Activated CD4-positive, alpha-beta T cell treated with anti-CD3 and anti-CD28 coated beads, Interleukin-2, amount 50 U/mL, for 48 hours (primary cell): ENCODE measurements around the gene HBA2.
A peak's percentile ranks its signal among the peaks of the same experiment; 100 is the strongest.
"Not testable (repeated sequence)": the region's sequence is repeated elsewhere in the genome, so short reads cannot be mapped to it uniquely, and the experiment has no call there.

Source experiments
- DNase-seq, 2 experiments: peaks; one replicate each; pipeline ENCODE4 v3.0.0-alpha.2; 2020

Gene HBA2

GRCh38 chr16:172374-172941 is at the start of gene HBA2:
Gene HBA2 (plus strand): TSS chr16:172876. CDS start chr16:172913, 37 bp downstream.
- DNase-seq: not testable (repeated sequence)

GRCh38 chr16:123558-124350 is 48.9 kb upstream of the HBA2 start:
- DNase-seq: not testable (repeated sequence)

- DNase-seq: no peak
Measured at GRCh38 chr16:125011-125410, 47.7 kb upstream of the HBA2 start.

GRCh38 chr16:129075-129474 is 43.6 kb upstream of the HBA2 start:
- DNase-seq: no peak

- no peak for DNase-seq
Measured at GRCh38 chr16:130533-131173, 42.0 kb upstream of the HBA2 start.

DNA sequence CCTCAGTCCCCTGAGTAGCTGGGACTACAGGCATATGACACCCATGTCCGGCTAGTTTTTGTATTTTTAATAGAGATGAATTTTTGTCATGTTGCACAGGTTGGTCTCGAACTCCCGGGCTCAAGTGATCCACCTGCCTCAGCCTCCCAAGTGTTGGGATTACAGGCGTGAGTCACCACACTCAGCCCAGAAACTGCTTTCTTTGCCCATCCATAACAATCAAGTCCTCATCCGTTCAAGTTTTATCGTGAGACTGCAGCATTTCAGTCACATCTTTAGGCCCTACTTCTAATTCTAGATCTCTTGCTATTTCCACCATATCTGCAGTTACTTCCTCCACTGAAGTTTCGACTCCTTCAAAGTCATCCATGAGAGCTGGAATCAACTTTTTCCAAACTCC is 40.6 kb upstream of the HBA2 start:
- DNase-seq: no peak

- DNase-seq: no peak
Measured at GRCh38 chr16:133716-134115, 39.0 kb upstream of the HBA2 start.

DNA sequence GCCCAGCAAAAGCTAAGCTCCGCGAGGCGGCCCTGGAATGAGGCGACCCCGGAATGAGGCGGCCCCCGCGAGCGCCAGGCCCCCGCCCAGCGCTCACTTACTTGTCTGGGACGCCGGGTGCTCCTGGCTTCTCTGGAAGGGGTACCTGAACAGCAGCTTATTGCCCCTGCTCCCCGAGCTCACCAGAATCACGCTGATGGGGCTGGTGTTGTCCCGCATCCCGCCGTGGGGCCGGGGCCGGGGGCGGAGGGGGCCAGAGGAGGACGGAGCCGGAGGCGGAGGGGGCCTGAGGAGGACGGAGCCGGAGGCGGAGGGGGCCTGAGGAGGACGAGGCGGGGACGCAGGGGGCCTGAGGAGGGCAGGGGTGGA is 34.6 kb upstream of the HBA2 start:
- DNase-seq: peak; percentile 26 to 38

DNA sequence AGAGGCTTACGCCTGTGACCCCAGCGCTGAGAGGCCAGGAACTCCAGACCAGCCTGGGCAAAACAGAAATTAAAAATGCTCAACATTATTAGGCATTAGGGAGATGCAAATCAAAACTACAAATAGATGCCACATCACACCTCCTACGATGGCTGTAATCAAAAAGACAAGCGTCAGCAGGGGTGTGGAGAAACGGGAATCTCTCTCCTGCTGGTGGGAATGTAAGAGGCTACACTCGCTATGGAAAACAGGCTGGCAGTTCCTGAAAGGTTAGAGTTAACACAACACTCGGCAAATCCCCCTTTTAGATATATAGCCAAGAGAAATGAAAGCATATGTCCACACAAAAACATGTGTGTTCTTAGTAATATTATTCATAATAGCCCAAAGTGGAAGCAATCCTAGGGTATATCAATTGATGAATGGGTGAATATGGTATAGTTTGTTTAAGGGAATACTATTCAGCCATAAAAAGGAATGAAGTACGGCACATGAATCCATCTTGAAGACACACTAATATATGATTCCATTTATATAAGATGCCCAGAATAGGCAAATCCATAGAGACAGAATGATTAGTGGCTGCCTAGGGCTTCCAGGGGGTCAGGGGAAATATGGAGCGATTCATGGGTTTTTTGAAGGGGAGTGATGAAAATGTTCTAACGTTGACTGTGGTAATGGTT is 32.4 kb upstream of the HBA2 start:
- no peak for DNase-seq

GRCh38 chr16:142405-142967 is 30.2 kb upstream of the HBA2 start:
- DNase-seq: no peak

DNA sequence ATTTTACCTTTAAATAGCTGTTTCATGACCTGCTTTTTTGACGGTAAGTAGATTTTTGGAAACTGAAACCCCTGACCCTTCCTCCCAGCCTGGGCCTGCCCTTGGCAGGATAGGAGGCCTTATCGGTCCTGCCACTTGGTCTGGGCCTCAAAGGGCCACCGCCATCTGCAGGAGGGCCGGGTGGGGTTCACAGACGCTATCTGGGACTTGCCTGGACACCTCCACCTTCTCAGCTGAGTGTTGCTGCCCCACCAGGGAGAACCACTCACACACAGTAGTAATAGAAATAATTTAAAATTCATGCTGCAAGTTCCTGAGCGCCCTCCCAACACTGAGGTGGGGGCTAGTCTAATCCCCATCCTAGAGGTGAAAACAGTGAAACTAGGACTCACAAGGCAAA is 29.6 kb upstream of the HBA2 start:
- no peak for DNase-seq

DNA sequence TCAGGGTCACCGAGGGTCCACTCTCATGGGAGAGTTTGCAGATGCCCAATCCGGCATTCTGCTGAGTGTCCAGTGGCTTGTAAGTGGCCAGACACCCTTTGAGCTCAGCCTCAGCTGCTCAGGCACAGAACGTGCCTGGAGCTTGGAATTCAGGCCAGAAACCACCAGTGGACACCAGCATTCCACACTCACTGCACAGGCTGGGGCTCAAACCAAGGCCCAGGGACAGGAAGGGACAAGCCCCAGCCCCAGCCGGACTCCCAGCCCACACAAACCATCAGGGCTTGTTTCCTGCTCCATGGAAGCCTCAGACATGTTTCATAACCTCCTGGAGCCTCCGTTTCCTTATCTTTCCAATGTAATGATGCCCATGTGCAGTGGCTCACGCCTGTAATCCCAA is 29.2 kb upstream of the HBA2 start:
- DNase-seq: no peak

DNA sequence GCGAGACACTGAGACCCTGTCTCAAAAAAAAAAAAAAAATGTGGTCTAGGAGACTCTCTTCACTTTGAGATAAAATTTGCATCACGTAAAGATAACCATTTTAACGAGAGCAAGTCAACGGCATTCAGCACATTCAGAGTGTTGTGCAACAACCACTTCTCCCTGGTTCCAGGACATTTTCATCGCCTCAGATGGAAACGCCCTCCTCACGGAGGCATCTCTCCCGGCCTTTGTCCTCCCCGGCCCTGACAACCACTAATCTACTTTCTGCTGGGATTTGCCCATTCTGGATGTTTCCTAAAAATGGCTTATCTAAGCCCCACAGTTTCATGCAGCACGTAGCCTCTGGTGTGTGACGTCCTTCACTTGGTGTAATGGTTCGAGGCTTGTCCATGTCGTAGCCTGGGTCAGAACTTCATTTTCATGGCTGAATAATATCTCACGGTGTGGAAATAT is 27.9 kb upstream of the HBA2 start:
- DNase-seq: no peak

DNA sequence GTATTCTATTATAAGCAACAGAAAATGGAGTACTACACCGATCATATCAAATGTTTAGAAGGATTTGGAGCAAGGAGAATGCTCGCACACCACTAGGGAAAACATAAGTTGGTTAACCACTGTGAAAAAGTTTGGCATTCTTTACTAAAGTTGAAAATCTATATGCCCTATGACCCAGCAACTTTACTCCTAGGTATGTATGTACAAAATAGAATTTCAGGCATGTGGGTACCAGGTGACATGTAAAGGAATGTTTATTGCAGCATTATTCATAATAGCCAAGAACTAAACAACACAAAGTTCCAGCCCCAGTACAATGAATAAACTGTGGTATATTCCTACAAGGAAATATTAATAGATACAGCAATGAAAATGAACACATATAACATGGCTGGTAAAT is 26.0 kb upstream of the HBA2 start:
- DNase-seq: no peak

DNA sequence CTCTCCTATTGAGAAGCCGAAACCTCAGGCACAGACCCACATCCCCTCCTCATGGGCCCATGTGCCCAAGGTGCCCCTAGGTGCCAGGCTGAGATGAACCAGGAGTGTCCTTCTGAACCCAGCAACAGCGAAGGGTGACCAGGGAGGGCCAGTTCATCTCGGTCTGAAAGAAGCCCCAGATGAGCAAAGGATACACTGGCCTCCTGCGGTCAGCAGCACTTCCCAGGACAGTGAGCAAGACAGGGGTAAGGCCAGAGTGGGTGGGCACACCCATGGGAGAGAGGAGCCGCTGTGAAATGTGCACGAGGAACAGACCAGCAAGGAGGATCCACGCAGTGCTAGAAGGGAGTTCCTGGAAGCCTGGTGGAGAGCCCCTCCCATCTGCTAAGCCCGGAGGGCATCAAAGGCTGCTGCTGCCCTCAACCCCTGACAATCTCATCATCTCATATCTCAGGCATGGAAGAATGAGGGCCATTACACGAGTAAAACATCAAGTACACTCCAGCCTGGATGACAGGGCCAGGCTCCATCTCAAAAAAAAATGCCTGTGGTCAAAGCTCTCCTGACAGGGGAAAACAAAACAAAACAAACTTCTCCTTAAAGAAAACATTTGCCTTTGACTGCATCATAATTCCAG is 23.5 kb upstream of the HBA2 start:
- DNase-seq: no peak

DNA sequence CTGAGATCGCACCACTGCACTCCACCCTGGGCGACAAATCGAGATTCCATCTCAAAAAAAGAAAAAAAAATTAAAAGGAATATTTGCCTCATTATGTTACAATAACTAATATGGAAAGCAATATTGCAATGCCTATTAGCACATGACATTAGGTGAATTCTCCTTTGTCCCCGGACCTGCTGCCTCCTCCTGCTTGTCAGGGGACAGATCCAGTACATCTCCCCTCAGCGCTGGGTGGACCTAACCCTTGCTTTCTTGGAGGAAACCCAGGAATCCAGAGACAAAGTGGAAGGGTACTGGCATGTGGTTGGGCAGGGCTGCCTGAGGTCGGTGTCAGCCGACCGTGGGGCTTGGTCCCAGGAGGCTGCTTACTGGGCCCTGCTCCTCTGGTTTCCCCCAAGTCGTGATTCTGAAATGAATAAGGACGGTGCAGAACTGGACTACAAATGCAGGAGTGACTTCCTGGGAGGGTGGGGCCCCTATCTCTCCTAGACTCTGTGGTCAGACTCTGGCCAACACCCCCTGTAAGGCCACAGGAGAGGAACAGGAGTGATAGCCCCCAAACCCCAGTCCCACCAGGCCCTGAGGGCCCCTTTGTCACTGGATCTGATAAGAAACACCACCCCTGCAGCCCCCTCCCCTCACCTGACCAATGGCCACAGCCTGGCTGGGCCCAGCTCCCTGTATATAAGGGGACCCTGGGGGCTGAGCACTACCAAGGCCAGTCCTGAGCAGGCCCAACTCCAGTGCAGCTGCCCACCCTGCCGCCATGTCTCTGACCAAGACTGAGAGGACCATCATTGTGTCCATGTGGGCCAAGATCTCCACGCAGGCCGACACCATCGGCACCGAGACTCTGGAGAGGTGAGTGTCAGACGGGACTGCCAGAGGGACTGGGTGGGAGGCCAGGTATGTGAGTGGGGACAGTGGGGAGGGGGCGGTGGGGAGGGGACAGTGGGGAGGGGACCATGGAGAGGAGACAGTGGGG is 20.2 kb upstream of the HBA2 start, which contains the start of gene HBZ:
Gene HBZ, plus strand, starts transcription at position 504 of the 988 bp plus-strand sequence. Its CDS starts 266 bp downstream, at position 770.
- no peak for DNase-seq

DNA sequence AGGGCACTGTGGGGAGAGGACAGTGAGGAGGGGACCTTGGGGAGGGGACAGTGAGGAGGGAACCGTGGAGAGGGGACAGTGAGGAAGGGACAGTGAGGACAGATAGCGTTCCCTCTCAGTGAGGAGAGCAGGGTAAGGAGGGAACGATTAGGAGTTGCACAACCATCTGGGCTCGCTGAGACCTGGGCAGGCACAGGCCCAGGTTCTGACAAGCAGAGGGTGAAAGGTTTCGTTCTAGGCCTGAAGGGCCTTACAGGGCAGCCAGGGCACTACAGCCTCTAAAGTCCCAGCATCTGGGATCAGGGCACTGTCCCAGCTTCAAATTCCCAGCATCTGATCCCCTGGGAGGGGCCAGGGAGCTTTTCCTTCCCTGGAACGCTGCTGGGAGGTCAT is 19.6 kb upstream of the HBA2 start:
- DNase-seq: not testable (repeated sequence)

DNA sequence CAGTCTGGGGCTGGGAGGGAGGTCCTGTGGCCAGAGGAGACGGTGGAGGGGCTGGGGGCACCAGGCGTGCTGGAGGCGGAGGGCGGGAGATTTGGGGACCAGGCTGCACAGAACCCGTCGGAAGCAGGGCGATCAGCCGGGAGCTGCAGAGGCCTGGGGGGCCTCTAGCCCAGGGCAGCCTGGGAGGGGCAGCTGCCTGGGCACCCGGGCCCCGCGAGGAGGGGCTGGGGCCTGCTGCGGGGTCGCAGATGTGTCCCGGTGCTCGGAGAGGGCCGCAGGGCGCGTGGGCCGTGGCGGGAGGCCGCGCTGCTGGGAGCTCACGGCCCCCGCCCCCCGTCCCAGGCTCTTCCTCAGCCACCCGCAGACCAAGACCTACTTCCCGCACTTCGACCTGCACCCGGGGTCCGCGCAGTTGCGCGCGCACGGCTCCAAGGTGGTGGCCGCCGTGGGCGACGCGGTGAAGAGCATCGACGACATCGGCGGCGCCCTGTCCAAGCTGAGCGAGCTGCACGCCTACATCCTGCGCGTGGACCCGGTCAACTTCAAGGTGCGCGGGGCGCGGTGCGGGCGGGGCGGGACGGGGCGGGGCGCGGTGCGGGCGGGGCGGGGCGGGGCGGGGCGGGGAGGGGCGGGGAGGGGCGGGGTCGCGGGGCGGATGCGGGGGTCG is 19.0 kb upstream of the HBA2 start:
- not testable (repeated sequence) for DNase-seq

- peak in 1 of 2 experiments; percentile 14 for DNase-seq
Measured at GRCh38 chr16:154217-155030, 18.3 kb upstream of the HBA2 start.

DNA sequence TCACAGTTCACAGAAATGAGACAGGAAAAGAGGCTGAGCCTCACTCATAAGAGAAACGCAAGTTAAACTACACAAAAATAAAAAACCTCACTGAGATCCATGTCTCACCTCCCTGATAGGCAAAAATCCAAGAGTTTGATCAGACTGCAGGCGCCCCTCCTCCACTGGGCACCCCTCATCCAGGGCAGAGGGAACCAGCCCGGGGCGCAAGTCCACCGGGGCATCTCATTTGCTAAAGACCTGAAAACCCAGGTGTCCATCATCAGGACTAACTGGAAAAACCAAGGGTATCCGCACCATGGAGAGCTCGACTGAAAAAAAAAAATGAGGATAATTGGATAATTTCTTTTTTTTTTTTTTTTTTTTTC is 17.7 kb upstream of the HBA2 start:
- no peak for DNase-seq
